RPMI7951 (cell line): ENCODE results near the gene TAF10. TPM values are rescaled to one million over a fixed set of nuclear protein-coding genes. Genes with fewer than 3 reads are reported as not detected.
A peak's percentile ranks its signal among the peaks of the same experiment; 100 is the strongest.

Experiments used
- DNase-seq: peaks from one replicate; pipeline ENCODE4 v3.0.0-alpha.2; 2012; ENCODE audit warnings: low read depth
- total RNA-seq: library from RNA; depleted of rRNA; stranded (reverse); fragments of >200 nt; shearing (Covaris generic); gene quantifications from 2 replicates; pipeline ENCODE4 v1.2.3, GENCODE V29; 2014; rRNA removed

Gene TAF10
- total RNA-seq = 44.5 and 81.9 TPM in 2 replicates

- DNase-seq = peak; percentile 94
Measured at GRCh38 chr11:6612213-6613041, at the start of gene TAF10. TAF10 (minus strand) TSS chr11:6612216; CDS start chr11:6612189, 27 bp downstream.

- no peak for DNase-seq
Measured at GRCh38 chr11:6660712-6661111, 48.7 kb upstream of the TAF10 start.

GRCh38 chr11:6658647-6659046 lies 46.6 kb upstream of the TAF10 start:
- DNase-seq = no peak

- DNase-seq = no peak
Measured at GRCh38 chr11:6657346-6657745, 45.3 kb upstream of the TAF10 start.

GRCh38 chr11:6656936-6657335 lies 44.9 kb upstream of the TAF10 start:
- DNase-seq = no peak

GRCh38 chr11:6656584-6656915 lies 44.5 kb upstream of the TAF10 start:
- DNase-seq = no peak

- DNase-seq = peak; percentile 11
Measured at GRCh38 chr11:6655790-6656583, 44.0 kb upstream of the TAF10 start, which contains the start of gene DCHS1. DCHS1 (minus strand) TSS chr11:6655809; CDS start chr11:6641613, 14,196 bp downstream.

- DNase-seq = peak; percentile 17
Measured at GRCh38 chr11:6655020-6655789, 43.2 kb upstream of the TAF10 start.

- DNase-seq = no peak
Measured at GRCh38 chr11:6654281-6655019, 42.4 kb upstream of the TAF10 start.

- DNase-seq = no peak
Measured at GRCh38 chr11:6653656-6654055, 41.6 kb upstream of the TAF10 start.

GRCh38 chr11:6653097-6653496 lies 41.1 kb upstream of the TAF10 start:
- no peak for DNase-seq

- no peak for DNase-seq
Measured at GRCh38 chr11:6652182-6652581, 40.2 kb upstream of the TAF10 start.

- peak; percentile 44 for DNase-seq
Measured at GRCh38 chr11:6650980-6651379, 39.0 kb upstream of the TAF10 start.

GRCh38 chr11:6650104-6650503 lies 38.1 kb upstream of the TAF10 start:
- no peak for DNase-seq

- DNase-seq = no peak
Measured at GRCh38 chr11:6648501-6648900, 36.5 kb upstream of the TAF10 start.

- DNase-seq = no peak
Measured at GRCh38 chr11:6647836-6648235, 35.8 kb upstream of the TAF10 start.

- DNase-seq = peak; percentile 26
Measured at GRCh38 chr11:6646918-6647679, 35.1 kb upstream of the TAF10 start.

- peak; percentile 81 for DNase-seq
Measured at GRCh38 chr11:6646576-6646917, 34.5 kb upstream of the TAF10 start.

GRCh38 chr11:6646071-6646470 lies 34.1 kb upstream of the TAF10 start:
- DNase-seq = peak; percentile 85

GRCh38 chr11:6642957-6643356 lies 30.9 kb upstream of the TAF10 start:
- DNase-seq = no peak
